Measurements from ENCODE around the gene ACBD4. TPM values are rescaled to one million over a fixed set of nuclear protein-coding genes. Genes with fewer than 3 reads are reported as not detected.

The ACBD4 gene
- total RNA-seq, 1 experiment from 2014 or later: 1.5 TPM

GRCh38 chr17:45132320-45132571, 3.2 kb upstream of the ACBD4 start, which contains the start of gene PLCD3:
PLCD3 (minus strand) TSS chr17:45132515; CDS start chr17:45132410, 105 bp downstream.
- Histone ChIP-seq H3K27me3 (ENCODE audit: control insufficient read depth, insufficient read depth, low read length) (no peaks in the 10 kb centered on the region), H3K36me3 (replicated peaks; ENCODE audit: control insufficient read depth, insufficient read depth, low read length) (no peaks in the 10 kb centered on the region; the same call in 1 of the 2 replicates), H3K4me3 (ENCODE audit: insufficient read depth, low read depth, low read length) (peak within 1 kb of the TSS; percentile 76)
- DNase-seq: peak; percentile 99

GRCh38 chr17:45132572-45133463, 2.7 kb upstream of the ACBD4 start:
- DNase-seq: peak; percentile 94
- Histone ChIP-seq H3K27me3 (ENCODE audit: control insufficient read depth, insufficient read depth, low read length) (no peaks in the 10 kb centered on the region; the same call in 1 of the 2 replicates), H3K4me3 (ENCODE audit: insufficient read depth, low read depth, low read length) (peak overlapping the region; percentile 76), H3K36me3 (replicated peaks; ENCODE audit: control insufficient read depth, insufficient read depth, low read length) (no peaks in the 10 kb centered on the region; the same call in 1 of the 2 replicates)

DNA sequence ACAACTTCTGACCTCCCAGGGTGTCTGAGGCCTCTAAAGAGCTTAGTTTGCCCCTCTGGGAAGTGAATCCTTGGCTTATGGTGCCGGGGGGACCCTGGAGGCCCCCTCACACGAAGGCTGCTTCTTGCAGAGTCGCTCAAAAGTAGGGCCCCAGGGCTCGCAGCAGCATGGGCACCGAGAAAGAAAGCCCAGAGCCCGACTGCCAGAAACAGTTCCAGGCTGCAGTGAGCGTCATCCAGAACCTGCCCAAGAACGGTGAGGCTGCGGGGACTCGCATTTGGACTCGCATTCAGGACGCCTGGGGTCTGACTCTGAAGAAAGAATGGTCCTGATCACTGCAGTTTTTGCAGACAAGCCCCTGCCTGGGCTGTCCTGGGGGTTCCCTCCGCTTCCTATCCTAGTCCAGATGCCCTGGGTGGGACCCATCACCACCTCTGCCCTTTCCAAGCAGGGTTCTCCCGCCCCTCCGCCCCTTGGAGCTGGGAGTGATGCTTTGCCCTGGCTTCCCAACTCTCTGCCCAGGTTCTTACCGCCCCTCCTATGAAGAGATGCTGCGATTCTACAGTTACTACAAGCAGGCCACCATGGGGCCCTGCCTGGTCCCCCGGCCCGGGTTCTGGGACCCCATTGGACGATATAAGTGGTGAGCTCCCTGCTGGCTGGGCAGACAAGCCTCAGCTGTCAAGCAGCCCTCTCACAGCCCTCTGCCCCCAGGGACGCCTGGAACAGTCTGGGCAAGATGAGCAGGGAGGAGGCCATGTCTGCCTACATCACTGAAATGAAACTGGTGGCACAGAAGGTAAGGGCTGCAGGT, 698 bp downstream of the ACBD4 start:
- Histone ChIP-seq H3K4me3 (ENCODE audit: insufficient read depth, low read depth, low read length) (peak overlapping the region; percentile 50; the same call in 1 of the 2 replicates), H3K36me3 (replicated peaks; ENCODE audit: control insufficient read depth, insufficient read depth, low read length) (no peaks in the 10 kb centered on the region; the same call in 1 of the 2 replicates), H3K27me3 (ENCODE audit: control insufficient read depth, insufficient read depth, low read length) (no peaks in the 10 kb centered on the region; the same call in 1 of the 2 replicates)
- peak; percentile 64 for DNase-seq

DNA sequence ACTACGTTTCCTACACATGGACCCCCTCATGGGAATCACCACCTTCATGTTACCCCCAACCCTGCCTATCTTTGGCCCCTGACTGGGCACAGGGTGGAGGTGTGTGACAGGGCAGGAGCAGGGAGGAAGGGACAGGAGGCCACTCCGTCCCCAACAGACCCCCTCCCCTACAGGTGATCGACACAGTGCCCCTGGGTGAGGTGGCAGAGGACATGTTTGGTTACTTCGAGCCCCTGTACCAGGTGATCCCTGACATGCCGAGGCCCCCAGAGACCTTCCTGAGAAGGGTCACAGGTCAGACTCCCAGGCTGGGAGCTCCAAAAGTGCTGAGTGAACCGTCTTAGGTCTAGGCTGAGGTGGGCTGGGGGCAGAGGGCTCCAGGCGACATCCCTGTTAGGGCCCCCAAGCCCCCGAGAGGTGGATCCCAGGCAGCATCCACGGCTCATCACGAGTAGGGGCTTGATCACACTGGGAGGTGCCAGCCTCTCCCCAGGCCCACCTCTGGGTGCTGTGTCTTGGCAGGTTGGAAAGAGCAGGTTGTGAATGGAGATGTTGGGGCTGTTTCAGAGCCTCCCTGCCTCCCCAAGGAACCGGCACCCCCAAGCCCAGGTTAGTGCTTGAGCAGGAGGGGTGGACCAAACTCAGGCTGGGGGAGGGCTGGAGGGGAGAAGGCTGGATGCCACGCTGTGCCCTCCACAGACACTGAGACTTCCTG, 1.5 kb downstream of the ACBD4 start:
- Histone ChIP-seq H3K27me3 (ENCODE audit: control insufficient read depth, insufficient read depth, low read length) (no peaks in the 10 kb centered on the region; the same call in 1 of the 2 replicates), H3K36me3 (replicated peaks; ENCODE audit: control insufficient read depth, insufficient read depth, low read length) (no peaks in the 10 kb centered on the region; the same call in 1 of the 2 replicates), H3K4me3 (ENCODE audit: insufficient read depth, low read depth, low read length) (no peak overlapping the region)
- no peak for DNase-seq

- Histone ChIP-seq H3K4me3 (ENCODE audit: insufficient read depth, low read depth, low read length) (no peak overlapping the region), H3K36me3 (replicated peaks; ENCODE audit: control insufficient read depth, insufficient read depth, low read length) (no peaks in the 10 kb centered on the region; the same call in 1 of the 2 replicates), H3K27me3 (ENCODE audit: control insufficient read depth, insufficient read depth, low read length) (no peaks in the 10 kb centered on the region; the same call in 1 of the 2 replicates)
- no peak for DNase-seq
Measured at GRCh38 chr17:45137561-45138305, 2.2 kb downstream of the ACBD4 start.

DNA sequence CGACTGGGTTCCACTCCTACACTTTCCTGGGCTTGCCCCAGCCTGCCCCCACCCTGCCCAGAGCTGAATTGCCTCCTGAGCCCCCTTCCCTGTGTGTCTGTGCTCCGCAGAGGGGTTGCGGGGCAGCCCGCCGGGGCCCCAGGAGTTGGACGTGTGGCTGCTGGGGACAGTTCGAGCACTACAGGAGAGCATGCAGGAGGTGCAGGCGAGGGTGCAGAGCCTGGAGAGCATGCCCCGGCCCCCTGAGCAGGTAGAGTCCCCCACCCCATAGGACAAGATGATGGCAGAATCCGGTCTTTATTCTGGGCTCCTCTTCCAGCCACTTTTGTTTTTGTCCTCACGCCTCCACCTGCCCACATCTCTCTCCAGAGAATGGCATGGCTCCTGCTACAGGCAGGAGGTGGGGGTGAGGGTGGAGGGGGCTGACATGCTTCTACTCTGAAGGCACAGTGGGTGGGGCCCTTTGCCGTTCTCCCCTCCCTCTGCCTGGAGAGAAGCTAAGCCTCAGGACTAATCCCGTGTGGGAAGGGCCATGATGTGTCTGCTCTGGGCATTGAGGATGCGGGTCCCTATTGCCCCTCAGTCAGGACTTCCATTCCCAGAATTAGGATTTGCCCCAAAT, 3.5 kb downstream of the ACBD4 start:
- DNase-seq: peak; percentile 61
- H3K4me3 ChIP-seq (ENCODE audit: insufficient read depth, low read depth, low read length): no peak overlapping the region
- no peaks in the 10 kb centered on the region; the same call in 1 of the 2 replicates for H3K36me3 ChIP-seq (replicated peaks; ENCODE audit: control insufficient read depth, insufficient read depth, low read length)
- H3K27me3 ChIP-seq (ENCODE audit: control insufficient read depth, insufficient read depth, low read length): no peaks in the 10 kb centered on the region; the same call in 1 of the 2 replicates

- H3K27me3 ChIP-seq (ENCODE audit: control insufficient read depth, insufficient read depth, low read length): no peaks in the 10 kb centered on the region; the same call in 1 of the 2 replicates
- no peak for DNase-seq
- no peaks in the 10 kb centered on the region; the same call in 1 of the 2 replicates for H3K36me3 ChIP-seq (replicated peaks; ENCODE audit: control insufficient read depth, insufficient read depth, low read length)
- H3K4me3 ChIP-seq (ENCODE audit: insufficient read depth, low read depth, low read length): no peak overlapping the region
Measured at GRCh38 chr17:45139533-45139920, 4.0 kb downstream of the ACBD4 start.

DNA sequence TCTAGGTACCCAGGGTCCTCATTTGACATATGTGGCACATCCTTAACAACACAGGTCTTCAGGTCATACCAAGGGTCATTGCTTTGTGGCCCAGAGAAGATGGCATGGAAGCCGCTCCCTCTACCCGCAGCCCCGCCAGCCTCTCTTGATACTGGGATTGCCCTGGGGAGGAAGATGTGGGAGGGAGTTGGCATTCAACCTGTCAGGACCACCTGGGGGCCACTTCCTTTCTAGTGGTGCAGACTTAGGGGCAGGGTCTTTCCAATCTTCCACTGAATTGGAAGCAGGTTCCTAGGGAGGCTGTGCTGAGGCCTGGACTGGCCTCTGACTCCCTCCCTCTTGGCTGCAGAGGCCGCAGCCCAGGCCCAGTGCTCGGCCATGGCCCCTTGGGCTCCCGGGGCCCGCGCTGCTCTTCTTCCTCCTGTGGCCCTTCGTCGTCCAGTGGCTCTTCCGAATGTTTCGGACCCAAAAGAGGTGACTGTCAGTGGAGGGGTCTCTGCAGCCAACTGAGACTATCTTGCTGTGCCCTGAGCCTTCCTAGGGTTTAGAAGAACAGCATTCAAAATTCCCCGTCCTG, 7.7 kb downstream of the ACBD4 start:
- H3K4me3 ChIP-seq (ENCODE audit: insufficient read depth, low read depth, low read length): peak overlapping the region; percentile 46
- no peaks in the 10 kb centered on the region for H3K27me3 ChIP-seq (ENCODE audit: control insufficient read depth, insufficient read depth, low read length)
- peak; percentile 61 for DNase-seq
- H3K36me3 ChIP-seq (replicated peaks; ENCODE audit: control insufficient read depth, insufficient read depth, low read length): no peaks in the 10 kb centered on the region

DNA sequence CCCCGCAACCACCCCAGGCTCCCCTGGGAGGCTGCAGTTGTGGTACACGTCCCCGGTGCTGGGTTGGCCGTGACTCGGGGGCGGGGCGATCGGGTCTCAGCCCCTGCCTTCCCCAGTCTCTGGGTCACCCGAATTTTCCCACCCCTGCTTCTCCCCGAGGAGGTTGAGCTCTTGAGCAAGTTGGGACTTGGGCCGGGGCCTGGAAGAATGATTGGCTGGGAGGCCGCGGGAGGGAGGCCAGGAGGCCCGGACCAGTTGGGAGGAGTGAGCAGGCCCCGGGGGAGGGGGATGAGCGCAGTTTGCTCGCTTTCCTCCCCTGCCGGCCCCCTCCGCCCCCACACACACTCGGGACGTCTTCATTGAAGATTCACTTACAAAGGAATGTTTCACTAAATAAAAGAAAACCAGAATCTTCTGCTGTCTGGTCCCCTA, 8.3 kb downstream of the ACBD4 start:
- Histone ChIP-seq H3K36me3 (replicated peaks; ENCODE audit: control insufficient read depth, insufficient read depth, low read length) (no peaks in the 10 kb centered on the region), H3K4me3 (ENCODE audit: insufficient read depth, low read depth, low read length) (peak overlapping the region; percentile 46), H3K27me3 (ENCODE audit: control insufficient read depth, insufficient read depth, low read length) (no peaks in the 10 kb centered on the region)
- peak; percentile 88 for DNase-seq

DNA sequence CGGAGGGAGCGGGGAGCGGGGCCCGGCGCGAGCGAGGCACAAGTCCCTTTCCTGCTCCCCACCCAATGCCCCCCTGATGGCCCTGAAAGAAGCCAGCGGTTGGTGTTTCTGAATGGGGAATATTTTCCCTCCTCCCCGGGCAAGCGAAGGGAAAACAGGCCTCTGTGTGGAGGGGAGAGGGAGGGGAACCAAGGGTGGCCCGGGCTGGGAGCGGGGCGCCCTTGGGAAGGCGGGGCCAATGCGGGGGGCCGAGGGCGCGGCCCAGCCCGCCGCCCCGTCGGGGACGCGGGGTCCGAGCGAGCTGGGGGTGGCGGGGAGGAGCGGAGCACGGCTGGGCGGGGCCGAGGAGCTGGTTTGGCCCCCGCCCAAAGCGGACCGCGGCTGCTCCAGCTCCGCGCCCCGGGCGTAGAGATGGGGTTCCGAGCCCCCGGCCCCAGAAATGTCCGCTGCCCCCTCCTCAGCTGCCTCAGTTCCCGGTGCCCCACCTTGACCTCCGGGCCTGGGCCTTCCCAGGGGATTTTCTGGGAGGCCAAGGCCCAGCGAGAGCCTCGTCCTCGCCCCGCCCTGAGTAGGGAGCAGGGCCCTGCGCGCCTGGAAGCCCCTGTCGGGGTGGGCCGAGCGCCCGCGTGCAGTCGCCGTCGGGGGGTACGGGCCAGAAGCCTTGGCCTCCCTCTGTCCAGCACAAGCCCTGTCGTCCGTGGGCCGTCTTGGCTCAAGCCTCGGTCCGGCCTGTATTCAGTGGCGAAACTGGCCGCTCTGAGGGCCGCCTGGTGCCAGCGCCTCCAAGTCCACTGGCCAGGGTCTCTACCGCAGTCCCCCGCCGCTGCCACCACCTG, 8.9 kb downstream of the ACBD4 start:
- DNase-seq: peak; percentile 89
- Histone ChIP-seq H3K4me3 (ENCODE audit: insufficient read depth, low read depth, low read length) (peak overlapping the region; percentile 46), H3K36me3 (replicated peaks; ENCODE audit: control insufficient read depth, insufficient read depth, low read length) (no peaks in the 10 kb centered on the region), H3K27me3 (ENCODE audit: control insufficient read depth, insufficient read depth, low read length) (no peaks in the 10 kb centered on the region)

GRCh38 chr17:45145035-45145389, 9.5 kb downstream of the ACBD4 start:
- peak overlapping the region; percentile 46; the same call in 1 of the 2 replicates for H3K4me3 ChIP-seq (ENCODE audit: insufficient read depth, low read depth, low read length)

GRCh38 chr17:45146166-45146565, 10.7 kb downstream of the ACBD4 start:
- Histone ChIP-seq H3K27me3 (ENCODE audit: control insufficient read depth, insufficient read depth, low read length) (no peaks in the 10 kb centered on the region), H3K4me3 (ENCODE audit: insufficient read depth, low read depth, low read length) (no peak overlapping the region), H3K36me3 (replicated peaks; ENCODE audit: control insufficient read depth, insufficient read depth, low read length) (no peaks in the 10 kb centered on the region)
- DNase-seq: no peak

More at GRCh38 chr17:45145035-45145389, 9.5 kb downstream of the ACBD4 start:
- Histone ChIP-seq H3K27me3 (ENCODE audit: control insufficient read depth, insufficient read depth, low read length) (no peaks in the 10 kb centered on the region), H3K36me3 (replicated peaks; ENCODE audit: control insufficient read depth, insufficient read depth, low read length) (no peaks in the 10 kb centered on the region)
- no peak for DNase-seq

Data from H7 (cell line).